NCI-H1417 (cell line): Measurements from ENCODE around the gene PRND.
"Not testable (repeated sequence)": the region's sequence is repeated elsewhere in the genome, so short reads cannot be mapped to it uniquely, and the experiment has no call there.

Experiments
- DNase-seq, 3 experiments: peaks; one replicate each; lab custom pipeline; 2025; lab: John Stamatoyannopoulos, UW

The PRND gene

GRCh38 chr20:4708856-4709255, 12.9 kb upstream of the PRND start:
- DNase-seq, result no peak

GRCh38 chr20:4709261-4710105, 12.2 kb upstream of the PRND start:
- no peak for DNase-seq

GRCh38 chr20:4710106-4710475, 11.6 kb upstream of the PRND start:
- DNase-seq, result no peak

- DNase-seq, result no peak
Observed at GRCh38 chr20:4711511-4711910, 10.2 kb upstream of the PRND start.

GRCh38 chr20:4713401-4713800, 8.3 kb upstream of the PRND start:
- DNase-seq, result no peak

- no peak for DNase-seq
Observed at GRCh38 chr20:4714818-4715217, 6.9 kb upstream of the PRND start.

- DNase-seq, result no peak
Observed at GRCh38 chr20:4717816-4718570, 3.7 kb upstream of the PRND start.

- DNase-seq, result no peak
Observed at GRCh38 chr20:4719190-4719589, 2.5 kb upstream of the PRND start.

- peak; percentile 71 to 86 (median 78) for DNase-seq
Observed at GRCh38 chr20:4720041-4720976, 1.4 kb upstream of the PRND start.

GRCh38 chr20:4720977-4721349, 746 bp upstream of the PRND start:
- no peak for DNase-seq

GRCh38 chr20:4722571-4722970, 862 bp downstream of the PRND start:
- no peak for DNase-seq

GRCh38 chr20:4722993-4723392, 1.3 kb downstream of the PRND start:
- DNase-seq, result no peak

GRCh38 chr20:4723553-4723952, 1.8 kb downstream of the PRND start:
- DNase-seq, result not testable (repeated sequence)

- DNase-seq, result no peak
Observed at GRCh38 chr20:4724459-4725262, 3.0 kb downstream of the PRND start.

GRCh38 chr20:4725263-4725550, 3.5 kb downstream of the PRND start:
- no peak for DNase-seq

- no peak for DNase-seq
Observed at GRCh38 chr20:4726710-4727397, 5.1 kb downstream of the PRND start.

GRCh38 chr20:4728120-4728760, 6.5 kb downstream of the PRND start:
- no peak for DNase-seq

- DNase-seq, result no peak
Observed at GRCh38 chr20:4729265-4729664, 7.6 kb downstream of the PRND start.

GRCh38 chr20:4730780-4731179, 9.1 kb downstream of the PRND start:
- DNase-seq, result peak in 2 of 3 experiments; percentile 26 to 73

- no peak for DNase-seq
Observed at GRCh38 chr20:4736875-4737274, 15.2 kb downstream of the PRND start.
